DOHH2 (cell line): ENCODE measurements around the gene TTK.
"Not testable (repeated sequence)": the region's sequence is repeated elsewhere in the genome, so short reads cannot be mapped to it uniquely, and the experiment has no call there.

Experiments
- H3F3A ChIP-seq: fragments of 200-600 bp; sonication (generic), shearing (Covaris generic); 2 replicates; pipeline ENCODE4 v1.6.0; 2016; ENCODE audit warnings: antibody characterized with exemption, mild to moderate bottlenecking; ENCODE audit not compliant: control insufficient read depth, insufficient read depth
- H3K27ac ChIP-seq: fragments of 200-600 bp; sonication (generic); 2 replicates; pipeline ENCODE4 v1.5.1; 2014; ENCODE audit warnings: low read depth, mild to moderate bottlenecking, low read length, moderate library complexity
- H3K27me3 ChIP-seq: fragments of 200-600 bp; sonication (generic); 2 replicates; pipeline ENCODE4 v1.6.1; 2014; ENCODE audit warnings: mild to moderate bottlenecking, low read length, mixed read lengths; ENCODE audit not compliant: control insufficient read depth
- H3K36me3 ChIP-seq: fragments of 200-600 bp; sonication (generic); 2 replicates; pipeline ENCODE4 v1.6.1; 2014; ENCODE audit warnings: mild to moderate bottlenecking, low read length, moderate library complexity, mixed read lengths; ENCODE audit not compliant: control insufficient read depth
- H3K4me1 ChIP-seq: fragments of 200-600 bp; sonication (generic); 2 replicates; pipeline ENCODE4 v1.6.1; 2014; ENCODE audit warnings: mild to moderate bottlenecking, low read length, mixed read lengths; ENCODE audit not compliant: control insufficient read depth
- H3K4me2 ChIP-seq: fragments of 200-600 bp; sonication (generic); 2 replicates; pipeline ENCODE4 v1.6.0; 2014; ENCODE audit warnings: mild to moderate bottlenecking, low read length, moderate library complexity
- H3K4me3 ChIP-seq: fragments of 200-600 bp; sonication (generic); 2 replicates; pipeline ENCODE4 v1.5.1; 2014; ENCODE audit warnings: mild to moderate bottlenecking, low read length, mixed read lengths
- H3K79me2 ChIP-seq: fragments of 200-600 bp; sonication (generic); 2 replicates; pipeline ENCODE4 v1.6.1; 2014; ENCODE audit warnings: mild to moderate bottlenecking, low read length, mixed read lengths; ENCODE audit not compliant: control insufficient read depth
- H3K9me2 ChIP-seq: fragments of 200-600 bp; sonication (generic); replicated peaks from 2 replicates; pipeline ENCODE4 v1.6.1; 2014; ENCODE audit warnings: mild to moderate bottlenecking, low read length, mixed read lengths; ENCODE audit not compliant: control insufficient read depth
- H3K9me3 ChIP-seq: fragments of 200-600 bp; sonication (generic); 2 replicates; pipeline ENCODE4 v1.6.1; 2014; ENCODE audit warnings: antibody characterized with exemption, low read length, mixed read lengths; ENCODE audit not compliant: control insufficient read depth, insufficient read depth
- H4K20me1 ChIP-seq: fragments of 200-600 bp; sonication (generic); 2 replicates; pipeline ENCODE4 v1.6.0; 2014; ENCODE audit warnings: low read depth, mild to moderate bottlenecking, antibody characterized with exemption, low read length, moderate library complexity; ENCODE audit not compliant: control insufficient read depth, insufficient read depth
- EZH2phosphoT487 ChIP-seq: fragments of 200-600 bp; sonication (generic); IDR thresholded peaks from 2 replicates; pipeline ENCODE4 v1.6.1; 2017; ENCODE audit warnings: borderline replicate concordance, mild to moderate bottlenecking, antibody characterized with exemption, low read length, moderate library complexity, mixed read lengths
- TF ChIP-seq, protein P1 (sequence below): fragments of 200-600 bp; sonication (generic); IDR thresholded peaks from one replicate; pipeline ENCODE4 v1.5.1; 2014; ENCODE audit warnings: antibody characterized with exemption, mild to moderate bottlenecking, low read depth, low read length; ENCODE audit not compliant: poor library complexity, severe bottlenecking

The TTK gene

DNA sequence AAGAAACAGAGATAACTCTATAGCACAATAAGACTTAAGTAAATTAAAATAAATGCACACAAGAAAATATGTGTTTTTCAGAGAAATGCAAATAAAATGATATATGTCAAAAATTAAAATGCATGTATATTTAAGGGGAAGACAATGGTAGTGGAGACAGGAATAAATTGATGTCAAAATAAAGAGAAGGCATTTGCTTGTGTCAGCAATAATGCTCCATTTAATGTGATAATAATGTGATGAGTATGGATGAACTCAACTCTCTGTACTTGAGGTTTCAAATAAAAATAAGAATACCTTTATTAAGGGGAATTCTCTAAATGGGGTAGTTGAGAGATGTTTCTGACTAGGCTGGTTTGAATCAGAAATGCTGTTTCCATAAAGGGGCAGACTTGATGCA is 56.3 kb downstream of the TTK start:
- no peak overlapping the region for H3K4me3 ChIP-seq
- H4K20me1 ChIP-seq: no peaks in the 10 kb centered on the region
- H3K36me3 ChIP-seq: no peaks in the 10 kb centered on the region
- no peak overlapping the region for H3K27ac ChIP-seq
- no peaks in the 10 kb centered on the region for H3K9me3 ChIP-seq
- no peaks in the 10 kb centered on the region for H3K4me1 ChIP-seq
- H3K79me2 ChIP-seq: no peaks in the 10 kb centered on the region
- H3F3A ChIP-seq: no peaks in the 10 kb centered on the region
- no peaks in the 10 kb centered on the region; the same call in 1 of the 2 replicates for H3K9me2 ChIP-seq
- TF ChIP-seq, protein P1, sequence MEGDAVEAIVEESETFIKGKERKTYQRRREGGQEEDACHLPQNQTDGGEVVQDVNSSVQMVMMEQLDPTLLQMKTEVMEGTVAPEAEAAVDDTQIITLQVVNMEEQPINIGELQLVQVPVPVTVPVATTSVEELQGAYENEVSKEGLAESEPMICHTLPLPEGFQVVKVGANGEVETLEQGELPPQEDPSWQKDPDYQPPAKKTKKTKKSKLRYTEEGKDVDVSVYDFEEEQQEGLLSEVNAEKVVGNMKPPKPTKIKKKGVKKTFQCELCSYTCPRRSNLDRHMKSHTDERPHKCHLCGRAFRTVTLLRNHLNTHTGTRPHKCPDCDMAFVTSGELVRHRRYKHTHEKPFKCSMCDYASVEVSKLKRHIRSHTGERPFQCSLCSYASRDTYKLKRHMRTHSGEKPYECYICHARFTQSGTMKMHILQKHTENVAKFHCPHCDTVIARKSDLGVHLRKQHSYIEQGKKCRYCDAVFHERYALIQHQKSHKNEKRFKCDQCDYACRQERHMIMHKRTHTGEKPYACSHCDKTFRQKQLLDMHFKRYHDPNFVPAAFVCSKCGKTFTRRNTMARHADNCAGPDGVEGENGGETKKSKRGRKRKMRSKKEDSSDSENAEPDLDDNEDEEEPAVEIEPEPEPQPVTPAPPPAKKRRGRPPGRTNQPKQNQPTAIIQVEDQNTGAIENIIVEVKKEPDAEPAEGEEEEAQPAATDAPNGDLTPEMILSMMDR: no peak
- TF ChIP-seq EZH2phosphoT487: no peak
- no peaks in the 10 kb centered on the region for H3K27me3 ChIP-seq
- H3K4me2 ChIP-seq: no peak overlapping the region

GRCh38 chr6:80068146-80068545 is 63.7 kb downstream of the TTK start:
- H3K27me3 ChIP-seq, H3K27ac ChIP-seq, H3K4me3 ChIP-seq, H3F3A ChIP-seq, H3K4me1 ChIP-seq, H4K20me1 ChIP-seq, H3K79me2 ChIP-seq, H3K36me3 ChIP-seq, H3K4me2 ChIP-seq, H3K9me2 ChIP-seq, H3K9me3 ChIP-seq: not testable (repeated sequence)

DNA sequence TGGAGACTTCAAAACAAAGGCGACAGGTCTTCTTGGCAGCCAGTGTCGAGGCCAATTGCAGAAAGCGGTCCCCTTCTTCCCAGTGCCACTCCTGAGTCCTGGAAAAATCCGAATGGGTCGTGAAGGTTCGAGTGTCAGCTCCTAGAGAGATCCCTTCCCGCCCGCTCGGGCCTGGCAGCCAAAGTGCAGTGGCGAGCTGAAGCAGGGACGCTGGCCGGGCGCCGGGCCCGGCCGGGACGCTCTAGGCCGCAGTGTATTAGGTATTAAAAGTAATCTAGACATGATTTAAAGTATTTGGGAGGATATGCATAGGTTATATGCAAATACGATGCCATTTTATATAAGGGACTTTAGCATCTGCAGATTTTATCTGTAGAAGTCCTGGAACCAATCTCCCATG is 66.0 kb downstream of the TTK start:
- H3K36me3 ChIP-seq, H3K27ac ChIP-seq, H3K27me3 ChIP-seq, H4K20me1 ChIP-seq, H3K4me2 ChIP-seq, H3K9me3 ChIP-seq, H3K79me2 ChIP-seq, H3K4me3 ChIP-seq, H3K4me1 ChIP-seq, H3K9me2 ChIP-seq, H3F3A ChIP-seq: not testable (repeated sequence)

DNA sequence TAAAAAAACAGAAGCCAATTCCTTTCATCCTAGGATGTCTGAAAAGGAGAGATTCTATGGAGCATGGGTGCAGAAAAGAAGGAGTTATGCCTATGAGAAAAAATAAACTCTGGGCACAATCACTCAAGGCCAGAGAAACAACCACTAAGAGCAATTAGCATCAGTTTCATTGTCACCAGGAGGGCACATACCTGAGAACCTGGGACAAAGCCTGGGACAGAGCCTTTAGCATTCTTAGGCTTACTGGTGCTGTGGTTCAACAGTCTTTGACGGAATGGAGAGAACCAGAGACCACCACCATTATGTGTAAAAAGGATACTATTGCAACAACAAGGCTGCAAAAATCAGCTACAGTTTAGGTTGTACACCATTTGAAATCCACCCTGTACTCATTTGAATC is 72.6 kb downstream of the TTK start:
- Histone ChIP-seq H3K27me3 (peaks cover 9% of the 10 kb centered on the region), H3K4me1 (no peaks in the 10 kb centered on the region), H3K9me3 (no peaks in the 10 kb centered on the region), H3K27ac (no peak overlapping the region), H3K9me2 (no peaks in the 10 kb centered on the region), H3K79me2 (no peaks in the 10 kb centered on the region), H4K20me1 (no peaks in the 10 kb centered on the region), H3K36me3 (no peaks in the 10 kb centered on the region), H3F3A (no peaks in the 10 kb centered on the region), H3K4me3 (no peak overlapping the region), H3K4me2 (no peak overlapping the region)
- no peak for TF ChIP-seq EZH2phosphoT487
- TF ChIP-seq, protein P1: no peak
